Activated CD8-positive, alpha-beta T cell treated with anti-CD3 and anti-CD28 coated beads for 36 hours (primary cell): ENCODE data around the gene RS1. TPM values are rescaled to one million over a fixed set of nuclear protein-coding genes. Genes with fewer than 3 reads are reported as not detected.

Experiments used
- ATAC-seq: fragments of 200-7000 bp; cut with Tn5 transposase; one replicate; pipeline ENCODE4 v1.10.0; 2021; ENCODE audit warnings: mild to moderate bottlenecking, moderate library complexity
- CTCF ChIA-PET: fragments of 350-600 bp; sonication (Branson Sonifier 250); formaldehyde crosslinking; loops from one replicate; lab custom pipeline; 2021; ENCODE audit warnings: antibody characterized with exemption; lab: Charles Lee
- POLR2A ChIA-PET: fragments of 350-600 bp; sonication (Branson Sonifier 250); formaldehyde crosslinking; loops from one replicate; lab custom pipeline; 2021; ENCODE audit warnings: antibody characterized with exemption; lab: Charles Lee
- DNase-seq: peaks from one replicate; pipeline ENCODE4 v3.0.0-alpha.2; 2020
- H3K27ac Mint-ChIP-seq: one replicate; pipeline ENCODE4 v1.8.0; 2021; ENCODE audit warnings: mild to moderate bottlenecking, mixed read lengths
- H3K27me3 Mint-ChIP-seq: one replicate; pipeline ENCODE4 v1.8.0; 2021; ENCODE audit warnings: mixed read lengths
- H3K36me3 Mint-ChIP-seq: one replicate; pipeline ENCODE4 v1.8.0; 2021; ENCODE audit warnings: low read depth, mixed read lengths
- H3K4me1 Mint-ChIP-seq: one replicate; pipeline ENCODE4 v1.8.0; 2021; ENCODE audit warnings: low read depth, mixed read lengths
- H3K4me3 Mint-ChIP-seq: one replicate; pipeline ENCODE4 v1.8.0; 2021; ENCODE audit warnings: mild to moderate bottlenecking, moderate library complexity, mixed read lengths
- H3K9me3 Mint-ChIP-seq: one replicate; pipeline ENCODE4 v1.8.0; 2021; ENCODE audit warnings: mixed read lengths
- CTCF ChIP-seq: fragments of 200-600 bp; IDR thresholded peaks from one replicate; pipeline ENCODE4 v1.8.0; 2022; ENCODE audit warnings: antibody characterized with exemption, mild to moderate bottlenecking
- intact Hi-C: fragments of 100-400 bp; cut with micrococcal nuclease; formaldehyde crosslinking; loops from one replicate; pipeline ENCODE4 v1.10.0; 2022
- total RNA-seq, 2 experiments: library from RNA; stranded (reverse); gene quantifications; one replicate each; pipeline ENCODE4 v1.2.3, GENCODE V29; 2021

The RS1 gene
- total RNA-seq, 2 experiments from 2014 or later, result not detected

DNA sequence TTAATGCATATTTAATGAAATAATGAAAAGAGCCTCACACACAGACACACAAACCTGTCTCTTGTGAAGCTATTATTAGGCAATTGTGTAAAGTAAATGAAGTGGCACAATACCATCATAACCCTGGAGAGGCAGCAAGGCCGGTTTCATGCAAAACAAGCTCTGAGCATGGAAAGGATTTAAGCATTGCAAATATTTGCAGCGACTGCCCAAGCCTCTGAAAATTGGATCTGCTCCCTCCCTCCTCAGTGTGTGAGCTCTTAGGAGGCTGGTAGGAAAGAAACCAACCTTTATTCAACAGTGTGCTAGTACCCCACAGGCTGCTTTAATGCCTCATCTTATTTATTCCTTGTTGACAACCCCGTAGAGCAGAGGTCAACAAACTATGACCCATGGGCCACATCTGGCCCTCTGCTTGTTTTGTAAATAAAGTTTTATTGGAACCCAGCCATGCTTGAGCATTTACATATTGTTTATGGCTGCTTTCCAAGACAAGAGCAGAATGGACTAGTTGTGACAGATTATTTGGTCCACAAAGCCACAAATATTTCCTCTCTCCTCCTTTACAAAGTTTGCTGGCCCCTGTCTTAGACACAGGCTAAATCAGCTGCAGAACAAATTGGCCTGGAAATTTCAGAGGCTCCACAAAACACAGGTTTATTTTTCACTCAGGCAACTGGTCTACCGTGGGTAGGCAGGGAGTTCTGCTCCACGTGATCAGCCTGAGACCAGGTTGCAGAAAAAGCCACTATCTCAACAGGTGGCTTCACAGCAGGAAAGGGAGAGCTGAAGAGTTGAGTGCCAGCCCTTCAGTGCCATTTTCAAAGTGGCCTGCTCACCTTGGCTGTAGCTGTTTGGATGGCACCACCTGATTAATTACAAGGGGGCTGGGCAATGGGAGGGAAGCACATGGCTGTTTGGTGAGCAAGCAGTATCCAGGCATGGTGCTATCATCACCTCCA lies 16.8 kb downstream of the RS1 start:
- Mint-ChIP-seq H3K27me3 (no peaks in the 10 kb centered on the region), H3K4me1 (no peaks in the 10 kb centered on the region), H3K27ac (no peak overlapping the region), H3K36me3 (no peaks in the 10 kb centered on the region), H3K4me3 (no peak overlapping the region), H3K9me3 (no peaks in the 10 kb centered on the region)
- CTCF ChIA-PET, result no interaction called here
- ATAC-seq (no peak), DNase-seq (no peak)
- TF ChIP-seq CTCF, result no peak
- POLR2A ChIA-PET, result no interaction called here
- intact Hi-C loops, result no loop called here

- DNase-seq (no peak), ATAC-seq (no peak)
- TF ChIP-seq CTCF, result no peak
- ChIA-PET CTCF (no interaction called here), POLR2A (no interaction called here)
- Mint-ChIP-seq H3K27ac (no peak overlapping the region), H3K36me3 (no peaks in the 10 kb centered on the region), H3K27me3 (no peaks in the 10 kb centered on the region), H3K4me1 (no peaks in the 10 kb centered on the region), H3K4me3 (no peak overlapping the region), H3K9me3 (no peaks in the 10 kb centered on the region)
- intact Hi-C loops, result no loop called here
Measured at GRCh38 chrX:18652636-18653035, 19.3 kb downstream of the RS1 start.

GRCh38 chrX:18650662-18651061 lies 21.2 kb downstream of the RS1 start:
- Mint-ChIP-seq H3K27me3 (no peaks in the 10 kb centered on the region), H3K27ac (no peak overlapping the region), H3K9me3 (no peaks in the 10 kb centered on the region), H3K36me3 (no peaks in the 10 kb centered on the region), H3K4me3 (no peak overlapping the region), H3K4me1 (no peaks in the 10 kb centered on the region)
- ChIA-PET POLR2A (no interaction called here), CTCF (no interaction called here)
- TF ChIP-seq CTCF, result no peak
- ATAC-seq (no peak), DNase-seq (no peak)
- intact Hi-C loops, result no loop called here

DNA sequence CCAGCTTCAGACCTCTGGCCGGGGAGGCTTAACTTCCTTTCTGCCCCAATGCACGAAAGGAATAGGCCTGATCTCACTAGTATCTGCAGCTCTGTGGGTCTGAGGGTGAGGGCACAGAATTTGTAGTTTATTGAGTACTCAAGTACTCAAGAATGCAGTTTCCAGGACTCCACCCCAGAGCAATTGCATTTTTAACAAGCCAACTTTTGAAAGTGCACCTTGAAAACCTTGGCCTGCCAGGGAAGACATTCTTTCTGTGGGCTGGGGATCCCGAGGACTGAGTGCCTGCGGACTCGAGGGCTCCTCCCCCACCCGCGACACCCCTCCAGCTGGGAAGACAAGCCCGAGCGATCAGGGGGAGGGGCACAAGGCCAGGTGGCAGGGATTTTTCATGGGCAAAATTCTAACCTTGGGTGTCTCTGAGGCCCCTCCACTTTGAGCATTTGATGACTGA lies 22.4 kb downstream of the RS1 start:
- Mint-ChIP-seq H3K27me3 (no peaks in the 10 kb centered on the region), H3K9me3 (no peaks in the 10 kb centered on the region), H3K4me1 (no peaks in the 10 kb centered on the region), H3K27ac (no peak overlapping the region), H3K4me3 (no peak overlapping the region), H3K36me3 (no peaks in the 10 kb centered on the region)
- ChIA-PET CTCF (no interaction called here), POLR2A (no interaction called here)
- no peak for TF ChIP-seq CTCF
- ATAC-seq (no peak), DNase-seq (no peak)
- intact Hi-C loops, result no loop called here

DNA sequence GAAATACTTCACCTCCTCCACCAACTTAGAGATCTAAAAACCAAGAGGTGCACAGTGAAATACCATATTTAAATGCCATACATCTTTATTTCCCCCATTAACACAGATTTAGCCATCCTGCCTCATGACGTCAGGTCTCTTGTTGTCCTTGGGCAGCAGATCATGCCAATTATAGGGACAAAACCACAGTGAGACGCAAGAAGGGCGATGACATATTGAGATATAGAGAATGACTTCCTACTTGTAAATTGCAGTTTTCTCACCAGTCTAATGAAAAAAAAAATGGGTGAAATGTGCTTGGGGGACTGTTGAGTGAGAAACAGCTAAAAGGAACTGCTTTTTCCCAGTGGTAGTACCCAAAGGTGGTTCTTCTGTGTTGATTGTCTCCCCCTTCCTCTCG lies 24.3 kb downstream of the RS1 start:
- ATAC-seq, result no peak
- Mint-ChIP-seq H3K27me3 (no peaks in the 10 kb centered on the region), H3K9me3 (no peaks in the 10 kb centered on the region), H3K27ac (no peak overlapping the region), H3K36me3 (no peaks in the 10 kb centered on the region), H3K4me3 (no peak overlapping the region), H3K4me1 (no peaks in the 10 kb centered on the region)
- CTCF ChIA-PET, result no interaction called here
- no peak for DNase-seq
- intact Hi-C loops, result no loop called here
- no peak for TF ChIP-seq CTCF
- POLR2A ChIA-PET, result no interaction called here
